ENCODE results near the gene ATP5ME. TPM values are rescaled to one million over a fixed set of nuclear protein-coding genes. Genes with fewer than 3 reads are reported as not detected.
"Not testable (repeated sequence)": the region's sequence is repeated elsewhere in the genome, so short reads cannot be mapped to it uniquely, and the experiment has no call there.

The ATP5ME gene
- polyA plus RNA-seq, 4 donors: 267 to 367 (median 284) TPM

- DNase-seq (ENCODE audit: low read depth in 4 of 4, low spot score in 2 of 4): no peak
Observed at GRCh38 chr4:637536-638280, 36.4 kb downstream of the ATP5ME start.

DNA sequence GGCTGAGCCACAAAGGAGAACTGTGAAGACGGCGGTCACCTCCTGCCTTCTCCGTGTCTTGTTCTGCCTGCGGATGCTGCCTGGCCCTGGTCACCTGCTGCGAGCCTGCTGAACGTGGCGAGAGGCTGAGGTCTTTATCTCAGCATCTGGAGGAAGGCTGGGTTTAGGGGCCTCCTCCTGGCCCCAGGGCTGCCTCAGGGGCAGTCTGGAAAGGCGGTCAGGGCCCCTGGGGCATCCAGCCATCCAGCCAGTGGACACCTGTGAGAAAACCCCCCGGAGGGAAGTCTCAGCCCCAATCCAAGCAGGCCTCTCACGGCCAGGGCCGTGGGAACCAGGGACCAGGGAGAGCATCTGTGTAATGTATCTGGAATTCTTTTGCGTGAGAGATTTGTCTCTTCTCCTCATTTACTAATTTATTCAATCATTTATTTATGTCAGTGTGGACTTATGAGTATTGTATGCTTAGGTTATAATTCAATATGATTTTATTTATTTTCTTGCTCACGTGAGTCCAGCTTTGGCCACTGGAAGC, 37.4 kb downstream of the ATP5ME start:
- DNase-seq (ENCODE audit: low read depth in 4 of 4, low spot score in 2 of 4): no peak

DNA sequence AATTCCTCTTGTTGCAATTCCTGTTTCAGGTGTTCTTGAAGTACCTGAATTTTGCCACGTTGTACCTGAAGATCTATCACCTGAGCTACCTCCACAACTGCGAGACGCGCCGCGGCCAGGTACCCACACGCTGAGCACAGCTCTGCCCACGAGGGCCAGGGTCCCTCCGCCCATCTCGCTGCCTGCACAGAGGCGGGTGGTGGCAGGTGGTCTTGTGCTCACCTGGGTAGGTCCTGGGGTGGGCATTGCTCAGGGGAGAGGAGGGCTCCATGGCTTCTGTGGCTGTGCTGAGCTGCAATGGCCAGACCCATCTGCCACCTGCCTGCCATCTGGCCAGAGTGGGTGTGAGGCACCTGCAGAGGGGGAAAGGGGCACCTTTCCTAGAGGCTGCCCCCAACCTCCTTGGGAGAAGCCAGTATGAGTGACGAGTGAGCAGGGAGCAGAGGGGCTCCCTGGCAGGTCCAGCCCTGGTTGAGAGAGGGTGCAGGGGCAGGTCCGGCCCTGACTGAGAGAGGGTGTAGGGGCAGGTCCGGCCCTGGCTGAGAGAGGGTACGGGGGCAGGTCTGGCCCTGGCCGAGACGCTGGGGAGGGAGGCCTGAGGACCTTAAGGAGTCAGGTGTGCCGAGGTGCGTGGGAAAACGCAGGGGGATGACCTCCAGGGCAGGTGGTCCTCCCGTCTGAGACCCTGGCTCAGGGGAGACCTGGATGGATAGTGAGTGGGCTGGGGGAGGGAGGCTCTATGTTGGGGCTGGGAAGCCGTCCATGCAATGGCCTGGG, 38.0 kb downstream of the ATP5ME start:
- no peak for DNase-seq (ENCODE audit: low read depth in 4 of 4, low spot score in 2 of 4)

- DNase-seq (ENCODE audit: low read depth in 4 of 4, low spot score in 2 of 4): not testable (repeated sequence)
Observed at GRCh38 chr4:635066-635835, 38.8 kb downstream of the ATP5ME start.

- DNase-seq (ENCODE audit: low read depth in 4 of 4, low spot score in 2 of 4): no peak
Observed at GRCh38 chr4:634599-634985, 39.5 kb downstream of the ATP5ME start.

- no peak for DNase-seq (ENCODE audit: low read depth in 4 of 4, low spot score in 2 of 4)
Observed at GRCh38 chr4:633976-634598, 40.0 kb downstream of the ATP5ME start.

- no peak for DNase-seq (ENCODE audit: low read depth in 4 of 4, low spot score in 2 of 4)
Observed at GRCh38 chr4:633406-633805, 40.7 kb downstream of the ATP5ME start.

- DNase-seq (ENCODE audit: low read depth in 4 of 4, low spot score in 2 of 4): no peak
Observed at GRCh38 chr4:632926-633325, 41.1 kb downstream of the ATP5ME start.

- no peak for DNase-seq (ENCODE audit: low read depth in 4 of 4, low spot score in 2 of 4)
Observed at GRCh38 chr4:632196-632790, 41.8 kb downstream of the ATP5ME start.

DNA sequence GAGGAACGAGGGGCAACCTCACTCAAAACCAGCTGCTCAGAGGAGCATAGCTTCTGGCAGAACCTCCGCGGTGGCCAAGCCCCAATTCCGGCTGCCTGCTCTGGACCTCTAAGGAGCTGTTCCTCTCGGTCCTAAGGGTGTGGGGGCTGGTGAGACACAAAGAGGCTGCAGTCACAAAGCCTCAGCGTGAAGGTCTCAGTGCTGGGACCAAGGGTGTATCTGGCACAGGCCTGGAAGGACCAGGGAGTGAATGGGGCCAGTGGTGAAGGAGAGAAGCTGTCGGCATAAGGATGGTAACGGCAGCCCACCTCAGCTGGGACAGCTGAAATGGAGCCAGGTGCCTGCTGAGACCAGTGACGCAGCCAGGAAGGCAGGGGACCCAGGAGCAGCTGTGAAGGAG, 43.4 kb downstream of the ATP5ME start:
- DNase-seq (ENCODE audit: low read depth in 4 of 4, low spot score in 2 of 4): no peak

GRCh38 chr4:629915-630641, 44.0 kb downstream of the ATP5ME start:
- DNase-seq (ENCODE audit: low read depth in 4 of 4, low spot score in 2 of 4): no peak

GRCh38 chr4:629636-629914, 44.5 kb downstream of the ATP5ME start:
- no peak for DNase-seq (ENCODE audit: low read depth in 4 of 4, low spot score in 2 of 4)

- DNase-seq (ENCODE audit: low read depth in 4 of 4, low spot score in 2 of 4): no peak
Observed at GRCh38 chr4:628821-629635, 45.0 kb downstream of the ATP5ME start.

- DNase-seq (ENCODE audit: low read depth in 4 of 4, low spot score in 2 of 4): no peak
Observed at GRCh38 chr4:628311-628741, 45.8 kb downstream of the ATP5ME start.

GRCh38 chr4:627347-628125, 46.5 kb downstream of the ATP5ME start:
- no peak for DNase-seq (ENCODE audit: low read depth in 4 of 4, low spot score in 2 of 4)

DNA sequence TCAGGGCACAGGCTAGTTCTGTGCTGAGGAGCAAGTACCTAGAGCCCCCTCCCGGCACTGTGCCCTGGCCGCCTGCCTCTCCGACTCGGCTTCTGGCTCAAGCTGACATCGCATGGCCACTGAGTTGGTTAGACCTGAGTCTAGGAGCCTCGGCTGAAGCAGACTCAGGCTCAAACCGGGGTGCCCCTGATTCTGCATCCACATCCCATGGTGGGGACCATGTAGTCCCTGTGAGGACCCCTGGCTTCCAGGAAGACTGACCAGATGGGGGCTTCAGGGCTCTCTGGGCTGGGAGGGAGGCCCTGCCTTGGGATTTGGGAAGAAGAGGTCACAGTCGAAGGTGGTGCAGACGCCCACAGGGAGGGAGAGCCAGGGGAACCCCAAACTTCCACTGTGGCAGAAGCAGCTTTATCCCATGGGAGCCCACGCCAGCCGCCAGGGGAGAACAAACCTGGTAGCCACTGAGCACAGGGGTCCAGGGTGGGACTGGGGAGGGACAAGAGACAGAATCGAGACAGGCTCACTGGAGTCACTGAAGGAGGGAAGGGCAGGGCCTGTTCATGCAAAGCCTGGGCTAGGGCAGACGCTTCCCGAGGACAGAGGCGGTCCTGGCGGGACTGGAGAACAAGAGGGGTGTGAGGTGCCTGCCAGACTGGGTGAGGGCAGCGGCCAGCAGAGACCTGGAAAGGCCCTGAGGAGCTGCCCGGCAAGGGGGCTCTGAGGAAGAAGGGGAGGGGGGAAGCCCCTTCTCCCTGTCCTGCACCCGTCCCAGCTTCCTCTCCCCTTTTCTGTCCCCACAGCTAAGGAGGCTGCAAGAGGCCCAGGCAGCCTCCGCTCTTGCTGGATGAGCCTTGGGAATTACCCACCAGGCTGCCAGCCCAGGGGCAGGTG, 47.6 kb downstream of the ATP5ME start:
- DNase-seq (ENCODE audit: low read depth in 4 of 4, low spot score in 2 of 4): no peak

- DNase-seq (ENCODE audit: low read depth in 4 of 4, low spot score in 2 of 4): no peak
Observed at GRCh38 chr4:625631-626161, 48.4 kb downstream of the ATP5ME start.
